Skeletal muscle cell (primary cell): ENCODE measurements around the gene NPFFR1.
A peak's percentile ranks its signal among the peaks of the same experiment; 100 is the strongest.

Experiments used
- DNase-seq: peaks from one replicate; pipeline ENCODE4 v3.0.0-alpha.2; 2010; ENCODE audit warnings: low read depth
- H3K4me3 ChIP-seq: 2 replicates; pipeline ENCODE4 v1.5.1; 2011; ENCODE audit warnings: low read depth, mild to moderate bottlenecking, control low read depth, low read length, moderate library complexity

Gene NPFFR1

GRCh38 chr10:70317272-70317942, 33.6 kb upstream of the NPFFR1 start:
- no peak overlapping the region for H3K4me3 ChIP-seq
- no peak for DNase-seq

- no peak for DNase-seq
- H3K4me3 ChIP-seq = no peak overlapping the region
Measured at GRCh38 chr10:70315815-70316214, 32.0 kb upstream of the NPFFR1 start.

GRCh38 chr10:70315276-70315675, 31.5 kb upstream of the NPFFR1 start:
- H3K4me3 ChIP-seq = no peak overlapping the region
- no peak for DNase-seq

- no peak for DNase-seq
- no peak overlapping the region for H3K4me3 ChIP-seq
Measured at GRCh38 chr10:70312972-70313371, 29.2 kb upstream of the NPFFR1 start.

- no peak overlapping the region for H3K4me3 ChIP-seq
- DNase-seq = no peak
Measured at GRCh38 chr10:70312249-70312648, 28.4 kb upstream of the NPFFR1 start.

GRCh38 chr10:70311698-70312097, 27.9 kb upstream of the NPFFR1 start:
- no peak for DNase-seq
- no peak overlapping the region for H3K4me3 ChIP-seq

GRCh38 chr10:70309661-70310060, 25.9 kb upstream of the NPFFR1 start:
- DNase-seq = no peak
- no peak overlapping the region for H3K4me3 ChIP-seq

- H3K4me3 ChIP-seq = no peak overlapping the region
- DNase-seq = no peak
Measured at GRCh38 chr10:70308121-70309060, 24.6 kb upstream of the NPFFR1 start.

GRCh38 chr10:70306886-70307520, 23.2 kb upstream of the NPFFR1 start:
- no peak overlapping the region for H3K4me3 ChIP-seq
- DNase-seq = no peak

GRCh38 chr10:70306181-70306705, 22.4 kb upstream of the NPFFR1 start:
- no peak for DNase-seq
- no peak overlapping the region for H3K4me3 ChIP-seq

- H3K4me3 ChIP-seq = no peak overlapping the region
- DNase-seq = no peak
Measured at GRCh38 chr10:70303730-70304129, 19.9 kb upstream of the NPFFR1 start.

GRCh38 chr10:70302292-70302691, 18.5 kb upstream of the NPFFR1 start:
- DNase-seq = peak; percentile 29
- H3K4me3 ChIP-seq = no peak overlapping the region

- no peak overlapping the region for H3K4me3 ChIP-seq
- DNase-seq = no peak
Measured at GRCh38 chr10:70300908-70301597, 17.2 kb upstream of the NPFFR1 start.

- no peak overlapping the region for H3K4me3 ChIP-seq
- DNase-seq = no peak
Measured at GRCh38 chr10:70300461-70300860, 16.7 kb upstream of the NPFFR1 start.

- H3K4me3 ChIP-seq = no peak overlapping the region
- no peak for DNase-seq
Measured at GRCh38 chr10:70299876-70300275, 16.1 kb upstream of the NPFFR1 start.

GRCh38 chr10:70298393-70298792, 14.6 kb upstream of the NPFFR1 start:
- H3K4me3 ChIP-seq = no peak overlapping the region
- no peak for DNase-seq

GRCh38 chr10:70297224-70297623, 13.4 kb upstream of the NPFFR1 start:
- no peak for DNase-seq
- H3K4me3 ChIP-seq = no peak overlapping the region

- no peak overlapping the region for H3K4me3 ChIP-seq
- DNase-seq = peak; percentile 51
Measured at GRCh38 chr10:70296406-70296899, 12.6 kb upstream of the NPFFR1 start.

GRCh38 chr10:70295926-70296325, 12.1 kb upstream of the NPFFR1 start:
- DNase-seq = no peak
- H3K4me3 ChIP-seq = no peak overlapping the region
